ENCODE data around the gene PTPDC1. TPM values are rescaled to one million over a fixed set of nuclear protein-coding genes. Genes with fewer than 3 reads are reported as not detected.

Gene PTPDC1, protein sequence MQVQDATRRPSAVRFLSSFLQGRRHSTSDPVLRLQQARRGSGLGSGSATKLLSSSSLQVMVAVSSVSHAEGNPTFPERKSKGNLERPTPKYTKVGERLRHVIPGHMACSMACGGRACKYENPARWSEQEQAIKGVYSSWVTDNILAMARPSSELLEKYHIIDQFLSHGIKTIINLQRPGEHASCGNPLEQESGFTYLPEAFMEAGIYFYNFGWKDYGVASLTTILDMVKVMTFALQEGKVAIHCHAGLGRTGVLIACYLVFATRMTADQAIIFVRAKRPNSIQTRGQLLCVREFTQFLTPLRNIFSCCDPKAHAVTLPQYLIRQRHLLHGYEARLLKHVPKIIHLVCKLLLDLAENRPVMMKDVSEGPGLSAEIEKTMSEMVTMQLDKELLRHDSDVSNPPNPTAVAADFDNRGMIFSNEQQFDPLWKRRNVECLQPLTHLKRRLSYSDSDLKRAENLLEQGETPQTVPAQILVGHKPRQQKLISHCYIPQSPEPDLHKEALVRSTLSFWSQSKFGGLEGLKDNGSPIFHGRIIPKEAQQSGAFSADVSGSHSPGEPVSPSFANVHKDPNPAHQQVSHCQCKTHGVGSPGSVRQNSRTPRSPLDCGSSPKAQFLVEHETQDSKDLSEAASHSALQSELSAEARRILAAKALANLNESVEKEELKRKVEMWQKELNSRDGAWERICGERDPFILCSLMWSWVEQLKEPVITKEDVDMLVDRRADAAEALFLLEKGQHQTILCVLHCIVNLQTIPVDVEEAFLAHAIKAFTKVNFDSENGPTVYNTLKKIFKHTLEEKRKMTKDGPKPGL
- polyA plus RNA-seq (ENCODE audit: insufficient read length), result 8.3 TPM

DNA sequence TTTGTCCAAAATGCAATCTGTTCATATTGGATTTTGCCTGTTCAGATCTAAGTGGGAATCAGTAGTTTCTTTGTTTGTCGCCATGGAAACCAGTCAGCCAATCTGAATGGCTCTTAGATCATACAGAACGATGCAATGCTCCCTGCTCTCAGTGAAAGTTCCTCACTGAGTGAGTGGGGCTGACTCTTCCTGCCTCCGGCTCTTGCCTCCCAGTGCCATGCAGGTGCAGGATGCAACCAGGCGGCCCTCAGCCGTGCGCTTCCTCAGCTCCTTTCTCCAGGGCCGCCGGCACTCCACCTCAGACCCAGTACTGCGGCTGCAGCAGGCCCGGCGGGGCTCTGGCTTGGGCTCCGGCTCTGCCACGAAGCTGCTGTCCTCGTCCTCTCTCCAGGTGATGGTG is at the start of gene PTPDC1:
TSS of gene PTPDC1 (plus strand) at position 151 of the 400 bp plus-strand sequence. CDS start at position 218, 67 bp downstream.
- DNase-seq (ENCODE audit: low read depth), result peak; percentile 52

DNA sequence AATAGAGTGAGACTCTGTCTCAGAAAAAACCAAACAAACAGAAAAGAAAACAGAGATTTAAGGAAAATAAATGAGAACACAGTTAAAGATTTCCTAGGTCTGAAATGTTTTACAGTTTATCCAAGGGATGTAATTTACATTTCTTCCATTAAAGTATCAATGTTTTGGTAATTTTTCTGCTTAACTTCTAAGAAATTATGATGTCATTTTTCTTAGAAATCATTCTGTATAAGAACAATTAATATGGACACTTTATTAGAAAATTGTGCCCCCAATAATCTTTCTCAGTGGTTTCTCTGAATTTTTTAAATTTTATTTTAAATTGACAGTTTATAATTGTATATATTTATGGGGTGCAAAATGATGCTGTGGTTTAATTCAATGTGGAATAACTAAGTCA is 49.8 kb upstream of the PTPDC1 start:
- DNase-seq (ENCODE audit: low read depth), result no peak

DNA sequence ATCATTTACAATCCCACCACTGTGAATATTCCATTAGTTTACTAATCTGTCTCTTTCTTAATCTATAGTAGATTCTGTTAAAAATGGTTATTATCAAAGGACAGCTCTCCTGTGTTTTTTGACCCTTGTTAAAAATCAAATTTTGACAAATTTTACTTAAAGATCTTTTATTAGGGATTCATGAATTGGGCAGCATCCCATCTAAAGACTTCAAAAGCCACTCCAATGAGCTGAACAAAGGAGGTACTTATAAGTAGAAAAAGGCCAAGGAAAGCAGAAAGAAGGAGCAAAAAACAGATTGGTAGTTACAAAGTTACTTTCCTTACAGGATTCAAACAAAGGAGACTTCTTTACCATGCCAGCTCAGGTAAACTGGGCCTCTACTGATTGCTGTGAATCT is 44.5 kb upstream of the PTPDC1 start:
- no peak for DNase-seq (ENCODE audit: low read depth)

DNA sequence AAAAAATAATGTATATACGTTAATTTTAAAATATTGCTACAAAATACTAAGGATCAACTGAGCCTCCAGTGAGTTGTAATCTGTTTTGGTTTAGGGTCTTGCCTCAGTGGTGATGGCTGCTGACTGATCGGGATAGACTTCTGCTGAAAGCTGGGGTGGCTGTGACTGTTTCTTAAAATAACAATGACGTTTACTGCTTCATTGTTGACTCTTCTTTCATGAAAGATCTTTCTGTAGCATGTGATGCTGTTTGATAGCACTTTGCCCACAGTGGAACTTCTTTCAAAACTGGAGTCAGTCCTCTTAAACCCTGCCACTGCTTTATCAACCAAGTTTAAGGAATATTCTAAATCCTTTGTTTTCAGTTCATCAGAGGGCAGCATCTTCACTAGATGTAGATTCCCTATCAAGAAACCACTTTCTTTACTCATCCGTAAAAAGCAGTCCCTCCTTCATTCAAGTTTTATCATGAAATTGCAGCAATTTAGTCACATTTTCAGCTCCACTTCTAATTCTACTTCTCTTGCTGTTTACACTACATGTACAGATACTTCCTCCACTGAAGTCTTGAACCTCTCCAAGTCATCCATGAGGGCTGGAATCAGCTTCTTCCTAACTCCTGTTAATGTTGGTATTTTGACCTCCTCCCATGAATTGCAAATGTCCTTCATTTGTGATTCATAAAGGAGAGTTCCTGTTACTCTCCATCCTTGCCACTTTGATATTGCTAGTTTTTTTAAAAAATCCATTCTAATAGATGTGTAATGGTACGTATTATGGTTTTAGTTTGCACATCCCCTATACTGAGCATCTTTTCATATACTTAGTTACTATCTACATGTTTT is 41.5 kb upstream of the PTPDC1 start:
- no peak for DNase-seq (ENCODE audit: low read depth)

DNA sequence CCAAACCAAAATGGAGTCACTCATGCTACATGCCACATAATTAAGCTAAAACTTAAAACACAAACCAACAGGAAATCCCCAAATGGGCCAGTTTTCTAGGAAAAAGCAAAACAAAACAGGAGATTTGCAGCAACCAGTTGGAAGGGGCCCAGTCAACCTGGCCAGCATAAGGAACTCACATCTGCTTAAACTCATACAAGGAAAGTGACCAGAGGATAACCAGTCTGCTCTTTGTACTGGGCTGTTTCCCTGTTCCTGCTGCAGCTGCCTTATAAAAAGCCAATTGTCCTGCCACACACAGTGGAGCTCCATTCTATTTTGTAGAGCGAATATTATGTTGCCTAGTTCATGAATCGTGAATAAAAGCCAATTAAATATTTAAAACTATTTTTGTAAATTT is 29.5 kb upstream of the PTPDC1 start:
- no peak for DNase-seq (ENCODE audit: low read depth)

DNA sequence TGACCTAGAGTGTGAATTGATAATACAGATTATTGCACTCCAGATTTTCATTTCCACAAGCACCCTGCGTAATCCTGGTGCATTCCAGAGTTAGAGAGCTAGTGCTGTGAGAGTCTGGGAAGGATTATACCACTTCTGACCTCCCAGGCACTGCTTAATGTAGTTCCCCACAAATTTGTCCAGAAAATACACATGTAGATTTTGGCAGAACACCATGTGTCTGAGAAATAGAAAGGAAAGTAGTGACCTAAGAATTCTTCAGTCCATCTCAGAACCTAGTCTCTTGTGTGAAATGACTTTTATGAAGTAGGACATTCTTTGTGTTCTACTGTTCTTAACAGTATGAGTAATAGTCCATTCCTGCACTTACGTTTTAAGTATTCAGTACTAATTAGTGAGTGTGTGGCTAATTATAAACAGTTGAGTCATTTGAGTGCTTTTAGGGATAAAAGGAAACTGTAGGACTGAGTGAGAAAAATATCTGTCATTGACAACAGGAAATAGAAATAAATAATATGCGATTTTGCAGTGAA is 27.8 kb upstream of the PTPDC1 start:
- peak; percentile 38 for DNase-seq (ENCODE audit: low read depth)

DNA sequence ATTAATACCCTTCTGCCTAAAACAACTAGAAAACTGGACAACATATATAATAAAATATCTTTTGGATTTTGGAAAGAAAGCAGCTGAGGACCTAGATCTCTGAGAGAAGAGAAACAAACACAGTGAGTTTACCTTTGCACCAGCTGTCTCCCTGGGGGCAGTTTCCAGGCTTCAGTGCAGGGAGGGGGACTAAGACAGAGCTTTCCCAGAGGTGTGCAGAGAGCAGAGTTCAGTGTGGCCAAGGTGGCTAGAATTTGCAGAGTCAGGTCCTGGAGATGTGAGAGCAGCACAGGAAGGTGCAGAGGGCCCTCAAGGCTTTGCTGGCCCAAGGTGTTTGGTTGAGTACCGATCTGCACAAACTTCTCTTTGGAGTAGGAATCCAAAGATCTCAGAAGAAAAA is 26.3 kb upstream of the PTPDC1 start:
- DNase-seq (ENCODE audit: low read depth), result no peak

DNA sequence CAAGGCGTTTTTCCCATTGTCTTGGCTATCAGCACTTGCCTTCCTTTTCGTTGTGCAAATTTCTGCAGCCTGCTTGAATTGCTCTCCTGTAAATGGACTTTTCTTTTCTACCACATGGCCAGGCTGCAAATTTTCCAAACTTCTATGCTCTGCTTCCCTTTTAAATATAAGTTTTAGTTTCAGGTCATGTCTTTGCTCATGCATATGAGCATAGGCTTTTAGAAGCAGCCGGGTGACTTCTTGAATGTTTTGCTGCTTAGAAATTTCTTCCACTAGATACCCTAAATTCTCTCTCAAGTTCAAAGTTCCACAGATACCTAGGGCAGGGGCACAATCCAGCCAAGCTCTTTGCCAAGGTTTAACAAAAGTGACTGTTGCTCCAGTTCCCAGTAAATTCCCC is 22.4 kb upstream of the PTPDC1 start:
- DNase-seq (ENCODE audit: low read depth), result no peak

DNA sequence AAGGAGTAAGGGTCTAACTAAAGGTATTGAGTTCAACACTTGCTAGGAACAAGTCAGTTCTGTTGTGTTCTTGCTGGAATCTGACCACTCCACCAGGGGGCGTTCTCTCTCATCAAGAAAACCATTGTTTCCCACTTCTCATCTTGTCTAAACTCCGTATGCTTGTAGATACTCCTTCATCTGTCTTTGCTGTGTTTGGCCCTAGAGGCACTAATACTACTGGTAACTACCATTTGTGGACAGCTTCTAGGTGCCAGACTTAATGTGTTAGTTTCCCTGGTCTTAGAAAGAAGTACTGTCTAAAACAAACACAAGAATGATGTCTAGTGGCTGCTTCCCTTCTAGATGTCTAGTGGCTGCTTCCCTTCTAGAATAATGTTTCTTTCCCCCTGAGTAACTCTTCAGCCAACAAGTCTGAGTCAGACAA is 18.7 kb upstream of the PTPDC1 start:
- no peak for DNase-seq (ENCODE audit: low read depth)

DNA sequence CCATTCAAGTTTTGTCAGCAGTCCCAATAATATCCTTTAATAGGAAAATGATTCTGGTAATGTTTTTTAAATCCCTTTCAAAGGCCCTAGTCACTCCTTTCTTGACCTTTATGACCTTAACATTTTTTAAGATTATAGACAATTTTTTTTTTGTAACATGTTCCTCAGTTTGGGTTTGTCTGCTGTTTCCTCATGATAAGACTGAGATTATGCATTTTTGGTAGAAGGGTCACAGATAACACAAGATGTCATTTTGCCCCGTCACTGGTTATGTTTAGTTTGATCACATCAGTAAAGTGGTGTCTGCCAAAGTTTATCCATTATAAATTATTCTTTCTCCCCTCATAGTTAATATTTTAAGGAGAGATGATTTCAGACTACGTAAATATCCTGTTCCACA is 16.0 kb upstream of the PTPDC1 start:
- DNase-seq (ENCODE audit: low read depth), result no peak

DNA sequence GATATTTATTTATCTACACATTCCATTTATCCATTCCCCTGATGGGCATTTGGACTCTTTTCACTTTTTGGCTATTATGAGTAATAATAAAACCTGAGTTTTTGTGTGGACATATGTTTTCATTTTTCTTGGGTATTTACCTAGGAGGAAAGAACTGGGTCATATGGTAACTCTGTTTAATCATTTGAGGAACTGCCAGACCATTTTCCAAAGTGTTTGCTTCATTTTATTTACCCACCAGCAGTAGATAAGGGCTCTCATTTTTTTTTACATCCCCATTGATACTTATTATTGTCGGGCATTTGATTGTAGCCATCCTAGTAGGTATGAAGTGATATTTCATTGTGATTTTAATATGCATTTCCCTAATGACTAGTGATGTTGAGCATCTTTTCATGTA is 7.7 kb upstream of the PTPDC1 start:
- no peak for DNase-seq (ENCODE audit: low read depth)

DNA sequence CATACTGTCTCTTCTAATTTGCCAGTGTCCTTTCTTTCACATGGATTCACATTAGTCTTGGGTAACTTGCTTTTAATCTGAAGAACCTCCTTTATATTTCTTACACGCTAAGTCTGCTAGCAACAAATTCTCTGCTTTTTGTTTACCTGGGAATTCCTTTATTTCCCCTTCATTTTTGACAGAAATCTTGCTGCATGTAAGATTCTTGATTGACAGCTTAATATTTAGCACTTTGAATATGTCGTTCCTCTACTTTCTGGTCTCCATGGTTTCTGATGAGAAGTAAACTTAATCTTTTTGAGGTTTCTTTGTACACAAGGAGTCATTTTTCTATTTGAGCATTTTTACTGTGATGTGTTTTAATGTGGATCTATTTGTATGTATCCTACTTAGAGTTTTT is 6.2 kb upstream of the PTPDC1 start:
- no peak for DNase-seq (ENCODE audit: low read depth)

DNA sequence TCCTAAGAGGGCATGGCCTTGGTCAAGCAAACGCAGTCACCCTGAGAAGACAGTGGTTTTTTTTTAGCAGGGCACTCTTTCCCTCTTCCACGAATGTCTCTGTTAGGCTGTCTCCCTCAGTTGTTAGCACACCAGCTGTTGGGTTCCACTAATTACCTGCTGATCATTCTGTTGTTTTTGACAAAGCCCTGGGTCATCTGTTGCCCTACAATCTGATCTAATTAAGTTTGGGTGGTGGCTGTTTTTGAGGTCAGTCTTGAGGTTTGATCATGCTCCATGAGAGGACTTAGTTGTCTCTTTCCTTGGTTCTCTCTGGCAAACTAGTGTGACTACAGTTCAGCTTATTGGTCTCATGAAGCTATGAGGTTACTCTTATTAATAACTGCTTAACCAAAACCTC is 5.0 kb upstream of the PTPDC1 start:
- no peak for DNase-seq (ENCODE audit: low read depth)

DNA sequence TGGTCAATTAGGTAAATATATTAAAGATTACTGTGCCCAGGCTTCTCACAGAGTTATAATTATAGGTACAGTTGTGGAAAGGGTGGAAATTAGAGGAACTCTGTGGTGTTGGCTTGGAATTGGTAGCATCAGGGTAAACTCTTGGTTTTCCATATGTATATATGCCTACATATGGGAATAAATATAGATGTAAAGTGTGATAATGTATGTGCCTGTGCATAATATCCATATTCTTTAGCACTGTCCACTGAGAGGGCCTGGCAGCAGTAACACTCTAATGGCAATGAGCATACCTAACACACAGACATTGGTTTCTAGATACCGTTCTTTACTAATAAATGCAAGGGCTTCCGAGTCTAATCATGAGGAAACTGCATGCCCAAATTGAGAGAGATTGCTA is 4.0 kb upstream of the PTPDC1 start:
- DNase-seq (ENCODE audit: low read depth), result no peak

DNA sequence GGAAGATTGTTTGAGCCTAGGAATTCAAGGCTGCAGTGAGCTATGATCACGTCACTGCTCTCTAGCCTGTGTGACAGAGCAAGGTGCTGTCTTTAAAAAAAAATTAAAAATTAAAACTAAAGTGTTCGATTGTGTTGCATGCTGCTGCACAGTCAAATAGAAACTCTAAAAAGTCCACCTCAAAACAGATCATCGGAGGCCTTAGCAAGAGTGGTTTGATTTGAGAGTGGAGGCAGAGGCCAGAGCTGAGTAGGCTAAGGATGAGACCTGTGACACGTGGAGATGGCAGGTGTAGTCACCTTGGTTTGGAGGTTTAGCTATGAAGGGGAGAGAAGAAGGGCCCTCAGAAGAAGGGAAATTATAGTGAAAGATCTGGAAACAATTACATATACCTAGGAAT is 2.8 kb upstream of the PTPDC1 start:
- DNase-seq (ENCODE audit: low read depth), result no peak

DNA sequence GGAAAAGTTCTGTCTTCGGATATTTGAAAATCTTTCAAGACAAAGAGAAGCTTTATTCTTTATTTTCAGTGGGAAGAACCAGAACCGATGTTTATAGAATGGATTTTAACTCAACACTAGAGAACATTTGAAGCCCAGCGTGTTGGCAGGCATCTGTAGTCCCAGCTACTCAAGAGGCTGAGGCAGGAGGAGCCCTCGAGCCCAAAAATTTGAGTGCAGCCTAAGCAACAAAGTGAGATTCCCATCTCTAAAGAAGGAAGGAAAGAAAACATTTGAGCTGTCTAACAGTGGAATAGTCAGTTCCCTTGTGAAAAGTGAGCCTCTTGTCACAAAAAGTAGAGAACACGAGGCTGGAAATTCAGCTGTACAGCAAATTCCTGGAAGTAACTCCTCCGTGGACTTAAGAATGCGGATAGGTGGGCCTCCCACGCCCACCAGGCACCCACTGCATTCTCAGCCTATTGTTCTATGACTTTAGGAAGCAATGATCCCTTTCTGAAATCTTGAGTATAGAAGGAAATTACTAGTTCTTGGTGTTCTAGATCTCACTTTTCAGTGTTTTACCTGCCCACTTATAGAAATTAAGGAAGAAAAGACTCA is 2.3 kb upstream of the PTPDC1 start:
- DNase-seq (ENCODE audit: low read depth), result no peak

DNA sequence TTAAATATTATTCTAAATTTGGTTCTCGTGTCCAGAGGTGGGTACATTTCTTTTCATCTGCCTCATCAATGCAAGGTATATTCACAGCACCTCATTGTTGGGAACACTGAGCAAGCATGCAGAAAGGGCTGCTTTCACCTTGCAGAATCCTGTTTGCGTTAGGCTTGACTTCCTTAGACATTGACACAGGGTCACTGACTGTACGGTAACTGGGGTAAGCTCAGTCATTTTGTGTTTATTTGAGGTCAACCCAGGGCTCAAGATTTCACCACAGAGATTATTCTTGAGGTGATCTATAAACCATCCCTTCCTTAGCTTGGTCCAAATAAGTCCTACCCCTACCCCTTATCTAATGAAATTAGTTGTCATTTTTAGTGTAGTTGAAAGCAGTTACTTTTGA is 1.7 kb upstream of the PTPDC1 start:
- DNase-seq (ENCODE audit: low read depth), result no peak

DNA sequence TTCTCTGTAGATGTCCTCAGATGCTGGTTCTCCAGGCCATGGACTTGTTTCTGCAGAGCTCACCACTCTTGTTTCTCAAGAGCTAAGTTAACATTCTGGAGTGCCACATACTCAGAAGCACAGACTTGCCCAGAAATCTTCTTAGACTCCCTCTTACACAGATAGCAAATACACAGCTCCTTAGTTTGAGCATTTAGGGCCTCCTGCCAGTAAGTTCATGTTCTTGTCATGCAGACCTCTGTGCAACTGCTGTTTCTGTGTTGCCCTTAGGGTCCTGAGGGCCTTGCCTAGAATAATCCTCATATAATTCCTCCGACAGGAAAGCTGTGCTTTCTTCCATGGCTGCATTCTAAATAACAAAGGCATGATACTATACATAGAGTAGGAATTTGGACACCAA is 1.3 kb upstream of the PTPDC1 start:
- DNase-seq (ENCODE audit: low read depth), result no peak

DNA sequence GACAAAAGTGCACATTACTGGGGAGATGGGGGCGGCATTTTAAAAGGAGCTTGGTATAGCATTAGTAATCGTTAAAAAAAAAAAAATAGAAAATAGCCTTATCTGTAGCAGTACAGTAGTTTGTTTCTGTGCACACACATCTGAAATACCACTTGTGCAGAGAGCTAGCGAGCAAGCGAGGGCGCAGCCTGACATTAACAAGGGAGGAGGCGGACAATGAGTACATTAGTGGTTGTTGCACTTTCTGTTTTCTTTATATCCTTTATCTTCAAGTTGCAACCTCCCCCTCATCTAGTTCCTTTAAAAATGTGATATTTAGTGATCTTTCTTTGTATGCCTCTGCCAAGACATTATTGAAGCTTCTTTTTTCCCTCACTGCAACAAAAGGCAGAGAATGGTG is 880 bp upstream of the PTPDC1 start:
- DNase-seq (ENCODE audit: low read depth), result no peak

DNA sequence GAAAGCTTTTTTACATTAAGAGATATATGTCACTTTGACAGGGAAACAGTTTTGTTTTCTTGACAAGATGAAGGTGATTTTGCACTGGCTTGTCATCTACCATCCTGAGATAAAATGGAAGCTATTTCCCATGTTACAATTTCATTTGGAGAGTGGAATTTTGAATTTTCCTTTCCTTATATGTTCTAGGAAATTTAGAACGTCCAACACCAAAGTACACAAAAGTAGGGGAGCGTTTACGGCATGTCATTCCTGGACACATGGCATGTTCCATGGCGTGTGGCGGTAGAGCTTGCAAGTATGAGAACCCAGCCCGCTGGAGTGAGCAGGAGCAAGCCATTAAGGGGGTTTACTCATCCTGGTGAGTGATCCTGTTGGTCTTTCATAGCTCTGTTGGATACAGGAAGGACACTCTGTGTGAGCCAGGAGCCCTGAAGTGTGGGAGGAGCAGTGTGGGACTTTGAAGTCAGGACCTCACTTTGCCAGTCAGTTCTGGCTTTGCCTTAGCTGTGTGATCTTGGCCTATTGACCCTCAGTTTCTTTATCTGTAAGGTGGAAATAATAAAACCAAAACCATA is 887 bp downstream of the PTPDC1 start:
- no peak for DNase-seq (ENCODE audit: low read depth)

Measured in forelimb muscle (tissue), 1 donor.